PC-3 (cell line): ENCODE results near the gene GFPT2. TPM values are rescaled to one million over a fixed set of nuclear protein-coding genes. Genes with fewer than 3 reads are reported as not detected.
A peak's percentile ranks its signal among the peaks of the same experiment; 100 is the strongest.

Source experiments
- ATAC-seq: fragments of 200-7000 bp; cut with Tn5 transposase; 2 replicates; pipeline ENCODE4 v1.9.1; 2020; ENCODE audit warnings: mild to moderate bottlenecking, moderate library complexity
- BruUV-seq: library from RNA; stranded (reverse); fragments of 400-500 nt; replicated peaks from 2 replicates; lab custom pipeline; 2021; lab: Mats Ljungman, UMichigan
- CTCF ChIA-PET: fragments of 300-600 bp; sonication (Branson Sonifier 250); formaldehyde crosslinking; loops from one replicate; lab custom pipeline; 2022; ENCODE audit warnings: antibody characterized with exemption; lab: Charles Lee
- POLR2A ChIA-PET: fragments of 300-600 bp; sonication (Branson Sonifier 250); formaldehyde crosslinking; loops from one replicate; lab custom pipeline; 2022; ENCODE audit warnings: antibody characterized with exemption; ENCODE audit not compliant: unreplicated experiment; lab: Charles Lee
- DNase-seq: peaks from one replicate; pipeline ENCODE4 v3.0.0-alpha.2; 2015
- H2AFZ ChIP-seq: fragments of 300-600 bp; sonication (generic); 2 replicates; pipeline ENCODE4 v1.6.0; 2016; ENCODE audit warnings: antibody characterized with exemption, low read length
- H3F3A ChIP-seq: fragments of 300-600 bp; sonication (generic); one replicate; pipeline ENCODE4 v1.6.0; 2017; ENCODE audit warnings: antibody characterized with exemption, low read length, control low read depth, mild to moderate bottlenecking; ENCODE audit not compliant: unreplicated experiment
- H3K27ac ChIP-seq: fragments of 300-600 bp; sonication (generic); 2 replicates; pipeline ENCODE4 v1.5.1; 2016; ENCODE audit warnings: mild to moderate bottlenecking, low read length
- H3K27me3 ChIP-seq: fragments of 300-600 bp; sonication (generic); 2 replicates; pipeline ENCODE4 v1.6.1; 2016; ENCODE audit warnings: low read length, mixed read lengths
- H3K36me3 ChIP-seq: fragments of 300-600 bp; sonication (generic); 2 replicates; pipeline ENCODE4 v1.6.1; 2016; ENCODE audit warnings: low read depth, mixed run types, low read length, mixed read lengths
- H3K4me1 ChIP-seq: fragments of 300-600 bp; sonication (generic); 2 replicates; pipeline ENCODE4 v1.5.1; 2016; ENCODE audit warnings: low read length; ENCODE audit not compliant: insufficient read depth
- H3K4me2 ChIP-seq: fragments of 300-600 bp; sonication (generic); 2 replicates; pipeline ENCODE4 v1.6.0; 2016; ENCODE audit warnings: low read length
- H3K4me3 ChIP-seq: fragments of 300-600 bp; sonication (generic); 2 replicates; pipeline ENCODE4 v1.5.1; 2016; ENCODE audit warnings: mild to moderate bottlenecking, low read length, mixed read lengths
- H3K79me2 ChIP-seq: fragments of 300-600 bp; sonication (generic); 2 replicates; pipeline ENCODE4 v1.6.1; 2017; ENCODE audit warnings: low read length, mixed read lengths
- H3K9ac ChIP-seq: fragments of 300-600 bp; sonication (generic); 2 replicates; pipeline ENCODE4 v1.6.0; 2016; ENCODE audit warnings: mild to moderate bottlenecking, low read length
- H3K9me2 ChIP-seq: fragments of 300-600 bp; sonication (generic); replicated peaks from 2 replicates; pipeline ENCODE4 v1.6.1; 2016; ENCODE audit warnings: mixed run types, low read length, mixed read lengths
- H3K9me3 ChIP-seq: fragments of 300-600 bp; sonication (generic); 2 replicates; pipeline ENCODE4 v1.6.1; 2016; ENCODE audit warnings: low read length, mixed read lengths
- H4K20me1 ChIP-seq: fragments of 300-600 bp; sonication (generic); 2 replicates; pipeline ENCODE4 v1.6.1; 2016; ENCODE audit warnings: low read length, mixed read lengths
- EZH2 ChIP-seq: fragments of 300-600 bp; sonication (generic); IDR thresholded peaks from one replicate; pipeline ENCODE4 v1.6.1; 2017; ENCODE audit warnings: antibody characterized with exemption, mild to moderate bottlenecking, low read length; ENCODE audit not compliant: unreplicated experiment
- EZH2phosphoT487 ChIP-seq: fragments of 300-600 bp; sonication (generic); IDR thresholded peaks from 2 replicates; pipeline ENCODE4 v1.6.1; 2018; ENCODE audit warnings: mild to moderate bottlenecking, antibody characterized with exemption, low read length, borderline replicate concordance
- intact Hi-C: fragments of 100-400 bp; cut with micrococcal nuclease; formaldehyde crosslinking; loops from 2 replicates; pipeline ENCODE4 v1.9.0; 2023
- total RNA-seq: library from RNA; depleted of rRNA; stranded (reverse); fragments of >200 nt; gene quantifications from 2 replicates; pipeline ENCODE4 v1.2.3, GENCODE V29; 2014
- TF ChIP-seq, protein P1 (sequence below): fragments of 300-600 bp; sonication (generic); conservative IDR thresholded peaks from 2 replicates; pipeline ENCODE4 v1.5.1; 2017; ENCODE audit warnings: antibody characterized with exemption, low read depth, mild to moderate bottlenecking, low read length

The GFPT2 gene
- total RNA-seq, 1 experiment from 2014 or later: 2.2 TPM

DNA sequence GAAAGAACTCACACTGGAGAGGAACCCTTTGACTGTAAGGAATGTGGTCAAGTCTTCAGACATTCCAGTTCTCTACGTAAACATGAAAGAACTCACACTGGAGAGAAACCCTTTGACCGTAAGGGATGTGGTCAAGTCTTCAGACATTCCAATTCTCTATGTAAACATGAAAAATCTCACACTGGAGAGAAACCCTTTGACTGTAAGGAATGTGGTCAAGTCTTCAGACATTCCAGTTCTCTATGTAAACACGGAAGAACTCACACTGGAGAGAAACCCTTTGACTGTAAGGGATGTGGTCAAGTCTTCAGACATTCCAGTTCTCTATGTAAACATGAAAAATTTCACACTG is 93.9 kb downstream of the GFPT2 start:
- H3K4me3 ChIP-seq: no peak overlapping the region
- H3K9ac ChIP-seq: no peak overlapping the region
- BruUV-seq: no TSS peak
- H3K79me2 ChIP-seq: no peaks in the 10 kb centered on the region
- H3K9me2 ChIP-seq: no peaks in the 10 kb centered on the region
- intact Hi-C loops: no loop called here
- DNase-seq: peak; percentile 45
- H3K27ac ChIP-seq: 0 out of 2 replicates have a peak overlapping the region, but pooled peaks have one; percentile 11
- peaks cover 91% of the 10 kb centered on the region for H3K36me3 ChIP-seq
- H3K4me2 ChIP-seq: no peak overlapping the region
- ChIA-PET POLR2A (no interaction called here), CTCF (no interaction called here)
- no peaks in the 10 kb centered on the region for H4K20me1 ChIP-seq
- no peaks in the 10 kb centered on the region for H3K27me3 ChIP-seq
- peaks cover 4% of the 10 kb centered on the region for H3F3A ChIP-seq
- no peaks in the 10 kb centered on the region for H3K4me1 ChIP-seq
- TF ChIP-seq EZH2phosphoT487 (no peak), EZH2 (no peak)
- TF ChIP-seq, protein P1, sequence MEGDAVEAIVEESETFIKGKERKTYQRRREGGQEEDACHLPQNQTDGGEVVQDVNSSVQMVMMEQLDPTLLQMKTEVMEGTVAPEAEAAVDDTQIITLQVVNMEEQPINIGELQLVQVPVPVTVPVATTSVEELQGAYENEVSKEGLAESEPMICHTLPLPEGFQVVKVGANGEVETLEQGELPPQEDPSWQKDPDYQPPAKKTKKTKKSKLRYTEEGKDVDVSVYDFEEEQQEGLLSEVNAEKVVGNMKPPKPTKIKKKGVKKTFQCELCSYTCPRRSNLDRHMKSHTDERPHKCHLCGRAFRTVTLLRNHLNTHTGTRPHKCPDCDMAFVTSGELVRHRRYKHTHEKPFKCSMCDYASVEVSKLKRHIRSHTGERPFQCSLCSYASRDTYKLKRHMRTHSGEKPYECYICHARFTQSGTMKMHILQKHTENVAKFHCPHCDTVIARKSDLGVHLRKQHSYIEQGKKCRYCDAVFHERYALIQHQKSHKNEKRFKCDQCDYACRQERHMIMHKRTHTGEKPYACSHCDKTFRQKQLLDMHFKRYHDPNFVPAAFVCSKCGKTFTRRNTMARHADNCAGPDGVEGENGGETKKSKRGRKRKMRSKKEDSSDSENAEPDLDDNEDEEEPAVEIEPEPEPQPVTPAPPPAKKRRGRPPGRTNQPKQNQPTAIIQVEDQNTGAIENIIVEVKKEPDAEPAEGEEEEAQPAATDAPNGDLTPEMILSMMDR: no peak
- H3K9me3 ChIP-seq: peaks cover 59% of the 10 kb centered on the region
- H2AFZ ChIP-seq: no peak overlapping the region
- ATAC-seq: no peak

DNA sequence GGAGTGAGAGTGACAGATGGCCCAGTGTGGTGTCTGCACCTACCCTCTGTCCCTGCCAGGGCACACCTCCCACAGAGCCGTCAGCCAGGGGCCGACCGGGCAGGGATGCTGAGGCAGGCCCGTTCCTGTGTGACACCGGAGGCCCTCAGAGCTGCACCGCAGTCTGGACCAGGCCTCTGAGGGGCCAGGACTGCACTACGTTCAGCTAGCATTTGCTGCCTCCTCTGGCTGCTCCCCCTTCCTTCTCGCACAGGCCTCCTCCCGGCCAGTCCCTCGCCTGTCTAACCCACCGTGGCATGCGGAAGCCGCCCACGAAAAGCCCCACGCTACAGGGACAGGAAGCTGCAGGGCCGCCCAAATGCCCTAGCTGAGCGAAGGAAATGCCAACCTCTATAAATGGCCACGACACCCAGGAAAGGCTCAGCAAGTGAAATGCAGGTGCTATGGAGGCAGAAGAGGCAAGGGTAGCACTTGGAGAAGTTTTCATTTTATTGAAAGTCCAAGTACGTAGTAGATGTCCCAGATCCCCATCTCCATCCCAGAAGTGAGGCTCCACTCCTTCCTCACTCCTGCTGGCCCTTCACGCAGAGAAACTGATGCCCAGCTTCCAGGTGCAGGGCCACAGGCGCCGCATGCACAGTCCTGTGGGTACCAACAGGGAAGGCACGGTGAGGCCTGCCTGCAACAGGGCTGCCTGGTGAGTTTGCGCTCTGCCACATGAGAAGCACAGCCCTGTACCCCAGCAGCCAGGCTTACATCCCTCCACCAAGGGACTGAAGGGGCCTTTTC is 99.9 kb downstream of the GFPT2 start:
- H3K4me1 ChIP-seq: no peaks in the 10 kb centered on the region
- no peaks in the 10 kb centered on the region for H3K27me3 ChIP-seq
- no peak overlapping the region for H3K4me3 ChIP-seq
- peaks cover 70% of the 10 kb centered on the region for H3K36me3 ChIP-seq
- H3F3A ChIP-seq: no peaks in the 10 kb centered on the region
- no peak overlapping the region for H3K4me2 ChIP-seq
- CTCF ChIA-PET: no interaction called here
- no peak overlapping the region for H2AFZ ChIP-seq
- POLR2A ChIA-PET: no interaction called here
- ATAC-seq (no peak), DNase-seq (no peak)
- no peaks in the 10 kb centered on the region for H3K79me2 ChIP-seq
- no peak overlapping the region for H3K27ac ChIP-seq
- peaks cover 38% of the 10 kb centered on the region for H3K9me3 ChIP-seq
- intact Hi-C loops: no loop called here
- no peaks in the 10 kb centered on the region for H4K20me1 ChIP-seq
- H3K9ac ChIP-seq: no peak overlapping the region
- TF ChIP-seq EZH2: no peak
- TF ChIP-seq, protein P1: no peak
- TF ChIP-seq EZH2phosphoT487: no peak
- H3K9me2 ChIP-seq: no peaks in the 10 kb centered on the region
- BruUV-seq: no TSS peak

DNA sequence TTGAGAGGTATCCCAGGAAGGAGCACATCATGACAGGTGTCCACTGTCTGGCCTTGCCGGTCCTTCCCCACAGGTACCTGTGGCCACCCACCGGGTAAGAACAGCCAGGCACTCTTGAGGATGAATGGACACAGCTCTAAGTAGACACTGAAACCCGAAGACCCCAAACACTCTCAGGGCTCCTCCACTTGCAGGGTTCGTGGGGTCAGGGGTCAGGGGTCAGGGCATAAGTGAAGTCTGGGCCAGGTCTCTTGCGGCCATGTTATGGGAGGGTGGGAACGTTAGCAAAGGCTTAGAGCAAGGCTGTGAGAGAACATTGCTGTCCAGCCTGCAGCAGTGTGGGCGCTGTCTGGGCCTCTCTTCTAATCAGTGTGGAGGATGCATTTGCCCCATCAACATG is 101.2 kb downstream of the GFPT2 start:
- Histone ChIP-seq H3K9me3 (peaks cover 24% of the 10 kb centered on the region), H3K79me2 (no peaks in the 10 kb centered on the region), H3K9me2 (no peaks in the 10 kb centered on the region), H2AFZ (no peak overlapping the region), H3K4me3 (no peak overlapping the region), H3K4me1 (no peaks in the 10 kb centered on the region), H3K27ac (no peak overlapping the region), H3F3A (no peaks in the 10 kb centered on the region), H3K36me3 (peaks cover 67% of the 10 kb centered on the region), H3K4me2 (no peak overlapping the region), H4K20me1 (no peaks in the 10 kb centered on the region), H3K9ac (no peak overlapping the region), H3K27me3 (no peaks in the 10 kb centered on the region)
- TF ChIP-seq EZH2phosphoT487 (no peak), EZH2 (no peak)
- no TSS peak for BruUV-seq
- CTCF ChIA-PET: no interaction called here
- no peak for DNase-seq
- intact Hi-C loops: no loop called here
- POLR2A ChIA-PET: no interaction called here
- ATAC-seq: no peak
